PC-9 (cell line): ENCODE results near the gene PLXND1.

Experiments
- CTCF ChIP-seq: fragments of 200-600 bp; sonication (generic); conservative IDR thresholded peaks from 2 replicates; pipeline ENCODE4 v1.6.1; 2017; ENCODE audit warnings: mixed run types, antibody characterized with exemption, mild to moderate bottlenecking, moderate library complexity
- EZH2 ChIP-seq: fragments of 200-600 bp; sonication (generic); IDR thresholded peaks from 2 replicates; pipeline ENCODE4 v1.8.0; 2017; ENCODE audit warnings: antibody characterized with exemption, low read depth

DNA sequence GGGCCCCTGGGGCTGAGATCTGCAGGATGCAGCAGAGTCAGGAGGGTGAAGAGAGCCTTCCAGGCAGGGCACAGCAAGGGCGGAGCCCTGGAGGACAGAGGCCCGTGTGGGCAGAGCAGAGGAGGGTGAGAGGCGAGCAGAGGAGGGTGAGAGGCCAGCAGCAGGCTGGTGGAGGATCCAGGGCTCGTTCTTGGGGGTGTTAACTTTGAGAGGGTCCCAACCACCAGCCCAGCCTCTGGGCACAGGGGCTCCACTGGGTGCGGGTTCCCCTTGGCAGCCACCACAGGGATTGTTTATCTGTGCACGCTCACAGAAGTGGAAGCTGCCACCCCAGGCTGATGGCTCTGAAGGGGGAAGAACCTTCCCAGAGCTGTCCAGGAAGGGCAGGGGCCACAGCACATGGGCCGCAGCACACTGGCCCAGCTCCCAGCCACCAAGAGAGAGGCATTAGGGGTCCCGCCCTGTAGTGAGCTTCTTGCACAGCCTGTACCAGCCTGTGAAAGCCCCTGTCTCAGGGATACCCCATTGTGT is 9.3 kb upstream of the PLXND1 start:
- TF ChIP-seq CTCF (no peak), EZH2 (no peak)
